Left ventricle myocardium inferior (tissue), 1 donor: ENCODE results near the gene FAM107B. TPM values are rescaled to one million over a fixed set of nuclear protein-coding genes. Genes with fewer than 3 reads are reported as not detected.

ENCODE experiments used
- DNase-seq: peaks from one replicate; pipeline ENCODE4 v3.0.0-alpha.2; 2020
- H3K27ac ChIP-seq: fragments of 200-600 bp; replicated peaks from 2 replicates; pipeline ENCODE4 v1.8.0; 2021
- H3K27me3 ChIP-seq: fragments of 200-600 bp; 2 replicates; pipeline ENCODE4 v1.8.0; 2021; ENCODE audit warnings: low read depth
- H3K36me3 ChIP-seq: fragments of 200-600 bp; 2 replicates; pipeline ENCODE4 v1.8.0; 2021
- H3K4me1 ChIP-seq: fragments of 200-600 bp; 2 replicates; pipeline ENCODE4 v1.8.0; 2021
- H3K4me3 ChIP-seq: fragments of 200-600 bp; 2 replicates; pipeline ENCODE4 v1.8.0; 2021; ENCODE audit warnings: mild to moderate bottlenecking, moderate library complexity
- H3K9me3 ChIP-seq: fragments of 200-600 bp; replicated peaks from 2 replicates; pipeline ENCODE4 v1.8.0; 2021
- intact Hi-C: fragments of 100-400 bp; cut with micrococcal nuclease; formaldehyde crosslinking; loops from one replicate; pipeline ENCODE4 v1.11.0; 2022
- total RNA-seq: library from RNA; stranded (reverse); fragmentation: NEBNext Ultra II Directional; extraction: Animal tissue kit (Norgen Biotek cat#: 25700); gene quantifications from one replicate; pipeline ENCODE4 v1.2.1, GENCODE V29; 2021
- TF ChIP-seq, protein P1 (sequence below): fragments of 200-600 bp; IDR thresholded peaks from 2 replicates; pipeline ENCODE4 v1.8.0; 2021; ENCODE audit warnings: antibody characterized with exemption, mild to moderate bottlenecking, borderline replicate concordance
- donor health status: DM: no; HTN: yes; CAD: no; lungs with severe emphysema.

FAM107B gene
- total RNA-seq, 1 donor from 2014 or later = 4.7 TPM

DNA sequence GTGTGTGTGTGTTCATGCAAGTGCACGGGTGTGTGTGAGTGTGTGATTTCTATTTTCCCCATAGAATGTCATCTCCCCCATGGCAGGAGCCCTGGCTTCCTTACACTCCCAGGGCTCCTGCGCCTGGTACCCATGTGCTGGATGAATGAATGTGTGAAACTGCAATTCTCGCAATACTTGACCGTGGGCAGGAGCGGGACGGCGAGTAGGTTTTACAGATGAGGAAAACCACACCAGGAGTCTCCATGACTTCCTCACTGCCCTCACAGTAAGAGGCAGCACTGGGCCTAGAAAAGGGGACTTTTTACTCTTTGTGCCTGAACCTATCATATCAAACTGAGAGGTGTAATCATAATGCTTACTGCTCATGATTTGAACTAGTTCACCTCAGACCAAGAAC is 276.4 kb downstream of the FAM107B start:
- no peak overlapping the region for H3K27ac ChIP-seq
- intact Hi-C loops = loop anchor here (5.0 kb wide), 1 partner anchor 324 kb away; no protein-coding TSS in a partner anchor
- H3K27me3 ChIP-seq = peaks cover 19% of the 10 kb centered on the region
- TF ChIP-seq, protein P1, sequence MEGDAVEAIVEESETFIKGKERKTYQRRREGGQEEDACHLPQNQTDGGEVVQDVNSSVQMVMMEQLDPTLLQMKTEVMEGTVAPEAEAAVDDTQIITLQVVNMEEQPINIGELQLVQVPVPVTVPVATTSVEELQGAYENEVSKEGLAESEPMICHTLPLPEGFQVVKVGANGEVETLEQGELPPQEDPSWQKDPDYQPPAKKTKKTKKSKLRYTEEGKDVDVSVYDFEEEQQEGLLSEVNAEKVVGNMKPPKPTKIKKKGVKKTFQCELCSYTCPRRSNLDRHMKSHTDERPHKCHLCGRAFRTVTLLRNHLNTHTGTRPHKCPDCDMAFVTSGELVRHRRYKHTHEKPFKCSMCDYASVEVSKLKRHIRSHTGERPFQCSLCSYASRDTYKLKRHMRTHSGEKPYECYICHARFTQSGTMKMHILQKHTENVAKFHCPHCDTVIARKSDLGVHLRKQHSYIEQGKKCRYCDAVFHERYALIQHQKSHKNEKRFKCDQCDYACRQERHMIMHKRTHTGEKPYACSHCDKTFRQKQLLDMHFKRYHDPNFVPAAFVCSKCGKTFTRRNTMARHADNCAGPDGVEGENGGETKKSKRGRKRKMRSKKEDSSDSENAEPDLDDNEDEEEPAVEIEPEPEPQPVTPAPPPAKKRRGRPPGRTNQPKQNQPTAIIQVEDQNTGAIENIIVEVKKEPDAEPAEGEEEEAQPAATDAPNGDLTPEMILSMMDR = no peak
- H3K4me1 ChIP-seq = peaks cover 5% of the 10 kb centered on the region
- H3K9me3 ChIP-seq = no peaks in the 10 kb centered on the region
- no peaks in the 10 kb centered on the region for H3K36me3 ChIP-seq
- no peak overlapping the region for H3K4me3 ChIP-seq
- DNase-seq = no peak

DNA sequence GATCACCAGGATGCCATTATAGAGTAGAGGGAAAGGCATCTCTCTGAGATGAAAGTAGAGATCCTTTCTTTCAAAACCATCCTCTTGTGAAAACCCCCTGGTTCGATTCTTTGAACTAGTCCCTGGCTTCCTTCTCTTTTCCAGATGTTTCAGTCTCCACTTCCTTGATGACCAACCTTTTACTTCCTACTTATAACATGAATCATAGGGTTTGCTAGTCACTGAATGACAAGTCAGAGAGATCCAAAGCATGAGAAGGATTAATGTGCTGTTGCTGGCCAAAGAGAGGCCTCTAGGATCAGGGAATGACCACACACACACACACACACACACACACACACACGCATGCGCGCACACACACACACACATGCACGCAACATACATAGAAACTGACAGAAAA is 282.9 kb downstream of the FAM107B start:
- no peaks in the 10 kb centered on the region for H3K4me1 ChIP-seq
- no peaks in the 10 kb centered on the region for H3K36me3 ChIP-seq
- H3K9me3 ChIP-seq = no peaks in the 10 kb centered on the region
- H3K27me3 ChIP-seq = peaks cover 40% of the 10 kb centered on the region
- DNase-seq = no peak
- TF ChIP-seq, protein P1 = no peak
- no peak overlapping the region for H3K4me3 ChIP-seq
- H3K27ac ChIP-seq = no peak overlapping the region
- intact Hi-C loops = no loop called here

- peaks cover 2% of the 10 kb centered on the region for H3K9me3 ChIP-seq
- no peaks in the 10 kb centered on the region for H3K36me3 ChIP-seq
- no peak for DNase-seq
- H3K27me3 ChIP-seq = peaks cover 45% of the 10 kb centered on the region
- H3K4me1 ChIP-seq = no peaks in the 10 kb centered on the region
- H3K4me3 ChIP-seq = no peak overlapping the region
- TF ChIP-seq, protein P1 = no peak
- no peak overlapping the region for H3K27ac ChIP-seq
- intact Hi-C loops = no loop called here
These were observed 285.0 kb downstream of the FAM107B start for GRCh38 chr10:14489522-14490177.

- Histone ChIP-seq H3K9me3 (peaks cover 8% of the 10 kb centered on the region), H3K36me3 (no peaks in the 10 kb centered on the region), H3K27me3 (peaks cover 57% of the 10 kb centered on the region), H3K4me3 (no peak overlapping the region), H3K4me1 (no peaks in the 10 kb centered on the region), H3K27ac (no peak overlapping the region)
- DNase-seq = no peak
- TF ChIP-seq, protein P1 = no peak
- intact Hi-C loops = no loop called here
These were observed 287.2 kb downstream of the FAM107B start for GRCh38 chr10:14487488-14487883.

DNA sequence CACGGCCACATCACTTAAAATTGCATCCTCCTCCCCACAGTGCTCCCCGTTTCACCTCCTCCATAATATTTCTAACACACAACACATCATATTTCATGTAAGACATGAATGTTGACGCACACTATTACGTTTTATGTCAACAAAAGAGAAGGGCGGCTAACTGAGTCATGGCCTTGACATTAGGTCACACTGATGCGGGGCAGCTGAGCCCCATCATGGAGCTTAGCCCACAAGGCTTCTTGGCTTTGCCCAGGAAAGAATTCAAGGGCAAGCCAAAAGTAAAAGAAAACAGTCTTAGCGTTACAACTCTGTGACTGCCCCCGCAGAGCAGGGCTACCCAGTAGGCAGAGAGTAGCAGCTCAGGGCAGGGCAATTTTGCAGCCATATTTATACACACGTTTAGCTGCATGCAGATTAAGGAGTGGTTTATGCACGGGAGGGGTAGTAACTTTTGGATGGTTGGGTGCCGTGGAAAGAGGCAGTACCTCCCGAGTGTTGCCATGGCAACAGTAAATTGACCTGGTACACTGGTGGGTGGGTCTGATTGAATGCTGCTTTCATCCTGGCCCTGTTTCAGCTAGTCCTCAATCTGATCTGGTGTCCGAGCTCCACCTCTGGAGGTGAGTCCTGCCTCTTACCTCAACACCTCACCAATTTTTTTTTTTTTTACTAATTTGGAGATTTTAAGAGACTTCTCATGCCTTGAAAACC is 287.8 kb downstream of the FAM107B start:
- no peak for DNase-seq
- H3K4me3 ChIP-seq = no peak overlapping the region
- peaks cover 8% of the 10 kb centered on the region for H3K9me3 ChIP-seq
- peaks cover 57% of the 10 kb centered on the region for H3K27me3 ChIP-seq
- TF ChIP-seq, protein P1 = no peak
- no peaks in the 10 kb centered on the region for H3K36me3 ChIP-seq
- H3K4me1 ChIP-seq = no peaks in the 10 kb centered on the region
- intact Hi-C loops = no loop called here
- H3K27ac ChIP-seq = no peak overlapping the region
